ENCODE results near the gene BEX4.
"Not testable (repeated sequence)": the region's sequence is repeated elsewhere in the genome, so short reads cannot be mapped to it uniquely, and the experiment has no call there.

Gene BEX4

DNA sequence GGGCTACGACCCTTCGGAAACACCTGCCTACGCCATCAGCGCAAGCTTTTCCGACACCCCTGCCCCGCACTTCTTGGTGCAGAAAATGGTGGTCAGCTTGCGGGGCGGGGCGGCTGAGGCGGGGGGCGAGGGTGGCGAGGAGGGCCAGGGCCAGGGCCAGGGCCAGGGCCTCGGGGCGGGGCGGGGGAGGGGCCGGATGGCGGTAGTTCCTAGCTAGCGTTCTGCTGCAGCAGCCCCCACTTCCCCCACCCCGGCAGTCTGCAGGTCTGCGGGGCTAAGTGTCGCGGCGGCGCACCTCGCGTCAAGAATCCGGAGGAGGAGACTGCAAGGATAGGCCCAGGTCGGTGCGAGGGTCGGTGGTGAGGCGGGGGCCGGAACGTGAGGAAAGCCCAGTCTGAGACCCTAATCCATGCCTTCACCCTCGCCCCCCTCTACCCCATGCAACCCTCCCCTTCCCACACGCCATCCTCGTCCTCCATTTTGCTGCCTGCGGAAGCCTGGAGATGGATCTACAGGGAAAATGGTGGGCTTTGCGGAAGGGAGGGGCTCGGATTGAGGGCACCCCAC lies 600 bp downstream of the BEX4 start:
- peak; percentile 27 for ATAC-seq (ENCODE audit: low read depth)
- no peaks in the 10 kb centered on the region for H3K27me3 ChIP-seq (ENCODE audit: insufficient read depth, poor library complexity, severe bottlenecking)
- TF ChIP-seq, protein P1, sequence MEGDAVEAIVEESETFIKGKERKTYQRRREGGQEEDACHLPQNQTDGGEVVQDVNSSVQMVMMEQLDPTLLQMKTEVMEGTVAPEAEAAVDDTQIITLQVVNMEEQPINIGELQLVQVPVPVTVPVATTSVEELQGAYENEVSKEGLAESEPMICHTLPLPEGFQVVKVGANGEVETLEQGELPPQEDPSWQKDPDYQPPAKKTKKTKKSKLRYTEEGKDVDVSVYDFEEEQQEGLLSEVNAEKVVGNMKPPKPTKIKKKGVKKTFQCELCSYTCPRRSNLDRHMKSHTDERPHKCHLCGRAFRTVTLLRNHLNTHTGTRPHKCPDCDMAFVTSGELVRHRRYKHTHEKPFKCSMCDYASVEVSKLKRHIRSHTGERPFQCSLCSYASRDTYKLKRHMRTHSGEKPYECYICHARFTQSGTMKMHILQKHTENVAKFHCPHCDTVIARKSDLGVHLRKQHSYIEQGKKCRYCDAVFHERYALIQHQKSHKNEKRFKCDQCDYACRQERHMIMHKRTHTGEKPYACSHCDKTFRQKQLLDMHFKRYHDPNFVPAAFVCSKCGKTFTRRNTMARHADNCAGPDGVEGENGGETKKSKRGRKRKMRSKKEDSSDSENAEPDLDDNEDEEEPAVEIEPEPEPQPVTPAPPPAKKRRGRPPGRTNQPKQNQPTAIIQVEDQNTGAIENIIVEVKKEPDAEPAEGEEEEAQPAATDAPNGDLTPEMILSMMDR (IDR thresholded peaks at IDR 0.05; ENCODE audit: poor library complexity, severe bottlenecking) = no peak
- peak overlapping the region; percentile 85 for H3K4me3 ChIP-seq (ENCODE audit: severe bottlenecking)
- H3K36me3 ChIP-seq (ENCODE audit: low read depth) = peaks cover 6% of the 10 kb centered on the region; the same call in 1 of the 2 replicates
- H3K27ac ChIP-seq (ENCODE audit: poor library complexity, severe bottlenecking) = peak overlapping the region; percentile 18
- H3K9me3 ChIP-seq (ENCODE audit: severe bottlenecking) = no peaks in the 10 kb centered on the region
- DNase-seq (ENCODE audit: low spot score) = peak; percentile 26
- H3K4me1 ChIP-seq (ENCODE audit: insufficient read depth, poor library complexity, severe bottlenecking) = no peaks in the 10 kb centered on the region

DNA sequence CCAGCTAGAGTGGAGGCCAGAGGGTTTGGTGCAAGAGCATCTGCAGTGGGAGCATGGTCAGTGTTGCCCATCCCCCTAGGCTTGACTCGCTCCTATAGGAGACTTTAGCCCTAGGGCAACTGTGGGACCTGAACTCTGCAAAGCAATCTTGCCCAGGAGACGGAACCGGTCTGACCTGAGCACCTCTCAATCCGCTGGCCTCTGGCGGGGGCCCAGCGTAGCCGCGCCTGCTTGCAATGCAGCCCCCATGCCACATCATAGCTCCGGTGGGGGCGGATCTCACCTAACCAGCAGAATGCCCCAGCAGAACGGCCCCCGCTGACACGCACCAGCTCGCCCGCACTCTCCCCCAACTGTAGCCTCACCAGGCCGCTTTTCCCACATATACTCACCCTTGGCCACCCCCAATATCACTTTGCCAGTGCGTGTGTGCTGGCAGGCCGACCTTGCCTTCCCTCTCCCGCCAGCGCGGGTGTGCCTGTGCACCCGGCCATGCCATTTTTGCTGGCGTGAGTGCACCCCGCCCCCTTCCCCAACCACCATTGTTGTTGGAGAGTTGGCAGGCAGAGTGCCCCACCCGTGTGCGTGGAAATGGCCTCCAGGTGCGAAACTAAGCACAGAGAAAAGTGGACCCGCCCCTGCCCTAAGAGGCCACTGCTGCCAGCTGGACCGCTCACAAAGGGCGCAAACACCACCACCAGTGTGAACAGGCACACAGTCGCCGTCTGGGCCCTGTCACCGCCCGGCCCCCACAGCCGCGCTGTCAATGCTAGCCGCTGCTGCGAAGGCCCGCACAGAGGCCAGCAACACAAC lies 5.8 kb downstream of the BEX4 start:
- DNase-seq (ENCODE audit: low spot score) (no peak), ATAC-seq (ENCODE audit: low read depth) (no peak)
- Histone ChIP-seq H3K4me1 (ENCODE audit: insufficient read depth, poor library complexity, severe bottlenecking) (no peaks in the 10 kb centered on the region), H3K4me3 (ENCODE audit: severe bottlenecking) (no peak overlapping the region), H3K27me3 (ENCODE audit: insufficient read depth, poor library complexity, severe bottlenecking) (no peaks in the 10 kb centered on the region), H3K27ac (ENCODE audit: poor library complexity, severe bottlenecking) (no peak overlapping the region), H3K9me3 (ENCODE audit: severe bottlenecking) (no peaks in the 10 kb centered on the region), H3K36me3 (ENCODE audit: low read depth) (peaks cover 6% of the 10 kb centered on the region; the same call in 1 of the 2 replicates)
- TF ChIP-seq, protein P1 (IDR thresholded peaks at IDR 0.05; ENCODE audit: poor library complexity, severe bottlenecking) = no peak

DNA sequence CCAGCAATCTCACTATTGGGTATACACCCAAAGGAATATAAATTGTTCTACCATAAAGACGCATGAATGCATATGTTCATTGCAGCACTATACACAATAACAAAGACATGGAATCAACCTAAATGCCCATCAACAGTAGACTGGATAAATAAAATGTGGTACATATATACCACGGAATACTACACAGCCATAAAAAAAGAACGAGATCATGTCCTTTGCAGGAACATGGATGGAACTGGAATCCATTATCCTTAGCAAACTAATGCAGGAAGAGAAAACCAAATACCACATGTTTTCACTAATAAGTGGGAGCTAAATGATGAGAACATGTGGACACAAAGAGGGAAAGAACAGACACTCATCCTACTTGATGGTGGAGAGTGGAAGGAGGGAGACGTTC lies 11.0 kb downstream of the BEX4 start:
- H3K36me3 ChIP-seq (ENCODE audit: low read depth); H3K4me1 ChIP-seq (ENCODE audit: insufficient read depth, poor library complexity, severe bottlenecking); H3K9me3 ChIP-seq (ENCODE audit: severe bottlenecking); H3K27me3 ChIP-seq (ENCODE audit: insufficient read depth, poor library complexity, severe bottlenecking); H3K4me3 ChIP-seq (ENCODE audit: severe bottlenecking); H3K27ac ChIP-seq (ENCODE audit: poor library complexity, severe bottlenecking); DNase-seq (ENCODE audit: low spot score); ATAC-seq (ENCODE audit: low read depth): not testable (repeated sequence)

DNA sequence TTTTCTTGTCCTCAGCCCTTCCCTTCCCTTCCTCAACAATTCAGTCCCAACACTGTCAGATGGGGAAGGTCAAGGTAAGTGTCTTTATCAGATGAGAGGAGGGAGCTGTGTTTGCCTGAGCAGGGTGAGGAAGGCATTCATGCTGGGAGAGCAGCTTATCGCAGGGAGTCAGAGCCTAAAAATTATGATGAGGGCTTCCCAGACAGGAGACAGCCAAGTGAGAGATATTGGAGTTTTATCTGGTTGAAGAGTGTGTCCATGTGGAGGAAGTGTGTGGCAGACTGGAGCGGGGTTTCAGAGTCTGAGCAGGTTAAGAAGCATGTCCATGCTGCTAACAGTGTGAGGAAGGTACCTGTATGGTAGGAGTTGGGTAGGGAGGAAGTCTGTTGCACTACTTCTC lies 18.4 kb downstream of the BEX4 start:
- no peaks in the 10 kb centered on the region for H3K27me3 ChIP-seq (ENCODE audit: insufficient read depth, poor library complexity, severe bottlenecking)
- H3K4me3 ChIP-seq (ENCODE audit: severe bottlenecking) = no peak overlapping the region
- no peak overlapping the region for H3K27ac ChIP-seq (ENCODE audit: poor library complexity, severe bottlenecking)
- H3K4me1 ChIP-seq (ENCODE audit: insufficient read depth, poor library complexity, severe bottlenecking) = no peaks in the 10 kb centered on the region
- no peak for DNase-seq (ENCODE audit: low spot score)
- H3K36me3 ChIP-seq (ENCODE audit: low read depth) = no peaks in the 10 kb centered on the region
- TF ChIP-seq, protein P1 (IDR thresholded peaks at IDR 0.05; ENCODE audit: poor library complexity, severe bottlenecking) = no peak
- H3K9me3 ChIP-seq (ENCODE audit: severe bottlenecking) = no peaks in the 10 kb centered on the region
- no peak for ATAC-seq (ENCODE audit: low read depth)

DNA sequence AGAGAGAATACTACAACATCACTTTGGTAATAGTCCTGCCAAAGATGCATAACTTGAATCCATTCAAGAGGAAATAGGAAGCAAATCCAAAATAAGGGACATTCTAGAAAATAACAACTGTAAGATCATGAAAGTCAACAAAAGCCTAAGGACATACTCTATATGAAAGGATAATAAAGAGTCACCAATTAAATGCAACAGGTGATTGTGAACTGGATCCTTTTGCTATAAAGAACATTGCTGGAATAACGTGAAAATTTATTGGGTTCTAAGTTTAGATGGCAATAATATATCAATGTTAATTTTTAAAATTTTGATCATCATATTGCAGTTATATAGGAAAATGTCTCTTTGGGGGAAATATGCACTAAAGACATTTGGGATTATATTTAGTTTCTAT lies 20.0 kb downstream of the BEX4 start:
- Histone ChIP-seq H3K27ac (ENCODE audit: poor library complexity, severe bottlenecking) (no peak overlapping the region), H3K9me3 (ENCODE audit: severe bottlenecking) (no peaks in the 10 kb centered on the region), H3K36me3 (ENCODE audit: low read depth) (no peaks in the 10 kb centered on the region), H3K4me1 (ENCODE audit: insufficient read depth, poor library complexity, severe bottlenecking) (no peaks in the 10 kb centered on the region), H3K4me3 (ENCODE audit: severe bottlenecking) (no peak overlapping the region), H3K27me3 (ENCODE audit: insufficient read depth, poor library complexity, severe bottlenecking) (no peaks in the 10 kb centered on the region)
- TF ChIP-seq, protein P1 (IDR thresholded peaks at IDR 0.05; ENCODE audit: poor library complexity, severe bottlenecking) = no peak
- ATAC-seq (ENCODE audit: low read depth) (no peak), DNase-seq (ENCODE audit: low spot score) (no peak)

DNA sequence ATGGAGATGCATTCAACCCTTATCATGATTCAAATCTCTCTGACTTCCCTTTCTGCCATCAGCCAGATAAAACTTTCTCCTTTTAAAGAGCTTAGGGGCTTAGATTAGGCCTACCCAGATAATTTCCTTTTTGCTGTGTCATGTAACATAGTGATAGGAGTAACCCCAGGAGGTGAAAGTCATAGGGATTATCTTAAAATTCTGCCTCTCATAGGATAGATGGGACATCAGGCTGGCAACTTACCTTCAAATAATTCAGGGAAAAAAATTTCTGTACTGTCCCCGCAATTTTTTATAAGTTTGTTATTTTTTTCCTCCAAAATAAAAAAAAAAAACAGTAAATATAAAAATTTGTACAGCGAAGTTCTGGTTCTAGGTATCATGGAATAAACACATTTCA lies 20.7 kb downstream of the BEX4 start:
- not testable (repeated sequence) for H3K27ac ChIP-seq (ENCODE audit: poor library complexity, severe bottlenecking); H3K4me3 ChIP-seq (ENCODE audit: severe bottlenecking); H3K27me3 ChIP-seq (ENCODE audit: insufficient read depth, poor library complexity, severe bottlenecking); ATAC-seq (ENCODE audit: low read depth); H3K9me3 ChIP-seq (ENCODE audit: severe bottlenecking); H3K4me1 ChIP-seq (ENCODE audit: insufficient read depth, poor library complexity, severe bottlenecking); DNase-seq (ENCODE audit: low spot score); H3K36me3 ChIP-seq (ENCODE audit: low read depth)

All from RWPE2 (cell line).